Measurements from ENCODE around the gene WSCD2.

- TF ChIP-seq EZH2phosphoT487 (IDR thresholded peaks at IDR 0.05; ENCODE audit: borderline replicate concordance, low read depth, low read length): no peak
- TF ChIP-seq CTCF (conservative IDR thresholded peaks at IDR 0.05; ENCODE audit: low read length): no peak
Observed at GRCh38 chr12:108270035-108270848, 141.2 kb downstream of the WSCD2 start.
